ENCODE results near the gene RCHY1. TPM values are rescaled to one million over a fixed set of nuclear protein-coding genes. Genes with fewer than 3 reads are reported as not detected.
A peak's percentile ranks its signal among the peaks of the same experiment; 100 is the strongest.
"Not testable (repeated sequence)": the region's sequence is repeated elsewhere in the genome, so short reads cannot be mapped to it uniquely, and the experiment has no call there.

Gene RCHY1
- total RNA-seq, 1 donor from 2014 or later = 28.5 TPM

DNA sequence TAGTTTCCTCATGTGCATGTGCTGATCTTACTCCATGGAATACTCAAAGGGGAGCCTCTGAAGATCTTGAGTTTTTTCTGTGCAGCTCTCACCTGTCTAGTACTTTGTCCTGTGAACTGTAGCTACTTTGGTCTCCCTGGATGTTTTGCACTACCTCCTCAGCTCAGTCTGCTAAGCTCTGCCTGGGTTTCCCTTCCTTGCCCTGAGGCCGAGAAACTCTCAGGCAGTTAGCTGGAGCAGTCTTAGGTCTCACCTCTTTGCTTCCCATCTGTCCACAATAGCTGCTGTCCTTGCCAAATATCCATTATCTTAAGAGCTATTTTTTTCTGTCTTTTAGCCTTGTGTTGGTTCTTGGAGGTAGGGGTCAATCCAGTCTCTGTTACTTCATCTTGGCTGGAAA lies 11.7 kb upstream of the RCHY1 start:
- Mint-ChIP-seq H3K4me1 (peaks cover 9% of the 10 kb centered on the region), H3K27ac (peak overlapping the region; percentile 9), H3K36me3 (ENCODE audit: low read depth) (peaks cover 75% of the 10 kb centered on the region), H3K27me3 (no peaks in the 10 kb centered on the region), H3K4me3 (no peak overlapping the region), H3K9me3 (no peaks in the 10 kb centered on the region)
- CTCF ChIA-PET = no interaction called here
- TF ChIP-seq, protein P1, sequence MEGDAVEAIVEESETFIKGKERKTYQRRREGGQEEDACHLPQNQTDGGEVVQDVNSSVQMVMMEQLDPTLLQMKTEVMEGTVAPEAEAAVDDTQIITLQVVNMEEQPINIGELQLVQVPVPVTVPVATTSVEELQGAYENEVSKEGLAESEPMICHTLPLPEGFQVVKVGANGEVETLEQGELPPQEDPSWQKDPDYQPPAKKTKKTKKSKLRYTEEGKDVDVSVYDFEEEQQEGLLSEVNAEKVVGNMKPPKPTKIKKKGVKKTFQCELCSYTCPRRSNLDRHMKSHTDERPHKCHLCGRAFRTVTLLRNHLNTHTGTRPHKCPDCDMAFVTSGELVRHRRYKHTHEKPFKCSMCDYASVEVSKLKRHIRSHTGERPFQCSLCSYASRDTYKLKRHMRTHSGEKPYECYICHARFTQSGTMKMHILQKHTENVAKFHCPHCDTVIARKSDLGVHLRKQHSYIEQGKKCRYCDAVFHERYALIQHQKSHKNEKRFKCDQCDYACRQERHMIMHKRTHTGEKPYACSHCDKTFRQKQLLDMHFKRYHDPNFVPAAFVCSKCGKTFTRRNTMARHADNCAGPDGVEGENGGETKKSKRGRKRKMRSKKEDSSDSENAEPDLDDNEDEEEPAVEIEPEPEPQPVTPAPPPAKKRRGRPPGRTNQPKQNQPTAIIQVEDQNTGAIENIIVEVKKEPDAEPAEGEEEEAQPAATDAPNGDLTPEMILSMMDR (IDR thresholded peaks at IDR 0.05) = no peak
- ATAC-seq (ENCODE audit: low read depth) = no peak
- DNase-seq = no peak
- POLR2A ChIA-PET = interaction anchor here (0.5 kb wide), 1 partner anchor 536 kb away, joined by 5 read pairs; no protein-coding TSS in a partner anchor
- intact Hi-C loops (cut with micrococcal nuclease) = no loop called here

DNA sequence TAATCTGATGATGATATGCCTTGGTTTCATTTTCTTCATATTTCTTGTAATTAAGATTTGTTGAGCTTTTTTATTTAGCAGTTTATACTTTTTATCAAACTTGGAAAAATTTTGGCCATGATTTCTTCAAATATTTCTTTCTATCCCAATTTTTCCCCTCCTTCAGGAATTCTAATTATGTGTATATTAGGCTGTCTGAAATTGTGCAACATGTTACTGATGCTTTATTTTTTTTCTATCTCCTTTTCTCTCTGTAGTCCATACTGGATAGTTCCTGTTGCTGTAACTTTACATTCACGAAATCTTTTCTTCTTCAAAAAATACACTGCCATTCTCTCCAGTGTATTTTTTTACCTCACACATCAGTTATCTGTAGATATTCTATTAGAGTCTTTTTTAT lies 10.9 kb upstream of the RCHY1 start:
- ChIA-PET CTCF (no interaction called here), POLR2A (no interaction called here)
- no peak for DNase-seq
- ATAC-seq (ENCODE audit: low read depth) = no peak
- Mint-ChIP-seq H3K27me3 (no peaks in the 10 kb centered on the region), H3K4me3 (no peak overlapping the region), H3K9me3 (no peaks in the 10 kb centered on the region), H3K4me1 (peaks cover 11% of the 10 kb centered on the region), H3K27ac (no peak overlapping the region), H3K36me3 (ENCODE audit: low read depth) (peaks cover 77% of the 10 kb centered on the region)
- TF ChIP-seq, protein P1 (IDR thresholded peaks at IDR 0.05) = no peak
- intact Hi-C loops (cut with micrococcal nuclease) = no loop called here

- CTCF ChIA-PET; H3K27me3 Mint-ChIP-seq; DNase-seq; ATAC-seq (ENCODE audit: low read depth); POLR2A ChIA-PET; H3K9me3 Mint-ChIP-seq; H3K4me3 Mint-ChIP-seq; H3K27ac Mint-ChIP-seq: not testable (repeated sequence)
- Mint-ChIP-seq H3K4me1 (peaks cover 23% of the 10 kb centered on the region), H3K36me3 (ENCODE audit: low read depth) (peaks cover 67% of the 10 kb centered on the region)
- intact Hi-C loops (cut with micrococcal nuclease) = loop anchor here (10.0 kb wide), 3 partner anchors 415 to 1555 kb away; partner anchors contain the start of genes CCNI and SCARB2
Observed at GRCh38 chr4:75519452-75519851, 5.2 kb upstream of the RCHY1 start.

DNA sequence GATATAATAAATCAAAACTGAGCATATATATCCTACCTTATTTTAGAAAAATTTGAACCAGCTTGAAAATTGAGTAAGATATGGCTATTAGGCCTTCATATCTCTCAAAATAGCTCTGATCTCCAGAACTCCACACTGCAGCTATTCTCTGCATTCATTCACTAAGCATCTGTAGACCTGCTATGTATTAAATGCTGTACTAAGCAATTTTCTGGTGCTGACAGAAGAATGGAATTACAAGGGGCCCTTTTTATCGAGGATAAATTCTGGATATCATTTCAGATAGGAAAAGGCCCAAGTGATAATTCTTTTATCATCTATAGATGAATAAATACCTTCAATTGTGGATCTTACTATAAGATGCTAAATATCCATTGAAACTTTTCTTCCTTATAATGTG lies 1.9 kb upstream of the RCHY1 start:
- DNase-seq (no peak), ATAC-seq (ENCODE audit: low read depth) (no peak)
- H3K4me3 Mint-ChIP-seq = no peak overlapping the region
- ChIA-PET POLR2A (interaction anchor here (0.5 kb wide), 1 partner anchor 546 kb away, joined by 5 read pairs; no protein-coding TSS in a partner anchor), CTCF (interaction anchor here (1.2 kb wide), 1 partner anchor 641 kb away, joined by 3 read pairs; no protein-coding TSS in a partner anchor)
- no peaks in the 10 kb centered on the region for H3K9me3 Mint-ChIP-seq
- H3K27me3 Mint-ChIP-seq = no peaks in the 10 kb centered on the region
- TF ChIP-seq, protein P1 (IDR thresholded peaks at IDR 0.05) = no peak
- H3K27ac Mint-ChIP-seq = no peak overlapping the region
- H3K36me3 Mint-ChIP-seq (ENCODE audit: low read depth) = peaks cover 53% of the 10 kb centered on the region
- H3K4me1 Mint-ChIP-seq = peaks cover 30% of the 10 kb centered on the region
- intact Hi-C loops (cut with micrococcal nuclease) = loop anchor here (10.0 kb wide), 3 partner anchors 411 to 1559 kb away; partner anchors contain the start of genes CCNI and SCARB2

DNA sequence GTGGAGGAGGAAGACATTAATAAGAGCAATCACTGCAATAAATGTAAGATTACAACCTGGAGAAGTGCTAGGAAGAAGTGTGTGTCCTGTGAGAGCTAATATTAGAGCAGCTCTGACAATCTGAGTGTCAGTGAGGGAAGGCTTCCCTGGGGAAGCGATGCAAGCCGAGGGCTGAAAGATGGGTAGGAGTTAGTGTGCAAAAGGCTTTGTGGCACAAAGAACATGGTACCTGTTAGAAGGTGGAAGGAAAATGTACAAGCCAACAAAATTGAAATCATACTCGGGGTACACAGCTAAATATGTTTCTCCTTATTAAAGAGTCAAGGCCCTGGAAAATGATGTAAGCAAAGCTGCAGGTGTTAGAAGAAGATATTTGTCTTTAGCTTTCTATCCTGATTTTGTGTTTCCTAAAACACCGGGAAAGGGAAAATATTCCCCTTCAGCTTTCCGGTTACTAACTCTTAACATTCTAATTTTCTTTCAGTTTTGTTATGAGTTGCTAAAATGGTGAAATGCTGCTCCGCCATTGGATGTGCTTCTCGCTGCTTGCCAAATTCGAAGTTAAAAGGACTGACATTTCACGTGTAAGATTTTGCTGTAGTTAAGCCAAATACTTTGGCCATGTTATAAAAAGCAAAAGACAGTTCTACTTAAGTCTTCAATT lies 878 bp upstream of the RCHY1 start:
- H3K4me1 Mint-ChIP-seq = peaks cover 36% of the 10 kb centered on the region
- intact Hi-C loops (cut with micrococcal nuclease) = loop anchor here (1.0 to 10.0 kb wide), 10 partner anchors 116 to 1560 kb away; partner anchors contain the start of genes AREG, CCNI, CDKL2 and G3BP2
- H3K4me3 Mint-ChIP-seq = no peak overlapping the region
- ChIA-PET CTCF (interaction anchor here (1.1 to 1.7 kb wide), 5 partner anchors 10 to 640 kb away, joined by 3 to 4 read pairs (median 3); partner anchors contain the start of gene PARM1), POLR2A (interaction anchor here (0.6 to 2.5 kb wide), 12 partner anchors 10 to 1296 kb away, joined by 3 to 22 read pairs (median 4); partner anchors contain the start of genes G3BP2, NAAA, ODAPH and PARM1)
- peak overlapping the region; percentile 95 for H3K27ac Mint-ChIP-seq
- TF ChIP-seq, protein P1 (IDR thresholded peaks at IDR 0.05) = no peak
- peaks cover 47% of the 10 kb centered on the region for H3K36me3 Mint-ChIP-seq (ENCODE audit: low read depth)
- DNase-seq = no peak
- no peak for ATAC-seq (ENCODE audit: low read depth)
- H3K27me3 Mint-ChIP-seq = no peaks in the 10 kb centered on the region
- no peaks in the 10 kb centered on the region for H3K9me3 Mint-ChIP-seq
